HEK293 (cell line): Measurements from ENCODE around the gene DEAF1.

ENCODE experiments used
- CTCF ChIA-PET: fragments of 350-600 bp; formaldehyde crosslinking; extraction: SDS; loops from one replicate; lab custom pipeline; 2021; ENCODE audit warnings: antibody characterized with exemption; lab: Yijun Ruan, JAX
- POLR2A ChIA-PET: fragments of 300-600 bp; formaldehyde crosslinking; extraction: SDS; loops from one replicate; lab custom pipeline; 2020; ENCODE audit warnings: antibody characterized with exemption, inconsistent platforms; lab: Yijun Ruan, JAX
- H3K27ac ChIP-seq: fragments of 200-500 bp; sonication (Bioruptor generic); 2 replicates; pipeline ENCODE4 v1.5.1; 2014; ENCODE audit warnings: low read depth, low read length, control low read depth, inconsistent platforms; ENCODE audit errors: extremely low read depth
- H3K36me3 ChIP-seq, 2 experiments: fragments of 200-500 bp in 1 of 2; sonication (Bioruptor generic) in 1 of 2; 1 replicate in 1 of 2; 2 replicates in 1 of 2; pipeline ENCODE4 v1.5.1; 2014 to 2017; ENCODE audit warnings: inconsistent platforms in 2 of 2, low read length in 2 of 2; ENCODE audit not compliant: control insufficient read depth in 2 of 2, insufficient read depth in 1 of 2
- H3K4me1 ChIP-seq: fragments of 200-500 bp; sonication (Bioruptor generic); 2 replicates; pipeline ENCODE4 v1.5.1; 2014; ENCODE audit warnings: mild to moderate bottlenecking, low read length, inconsistent platforms; ENCODE audit not compliant: control insufficient read depth, insufficient read depth
- H3K4me3 ChIP-seq: 2 replicates; pipeline ENCODE4 v1.5.1; 2011; ENCODE audit warnings: low read depth, mild to moderate bottlenecking, control low read depth, low read length, moderate library complexity
- H3K9me3 ChIP-seq: fragments of 200-500 bp; sonication (Bioruptor generic); 2 replicates; pipeline ENCODE4 v1.5.1; 2014; ENCODE audit warnings: low read depth, low read length, inconsistent platforms; ENCODE audit not compliant: control insufficient read depth, insufficient read depth
- BCL11A ChIP-seq: fragments of 450-650 bp; formaldehyde crosslinking; IDR thresholded peaks from 2 replicates; pipeline ENCODE4 v1.5.1; 2016; ENCODE audit warnings: low read depth, missing biosample characterization, missing genetic modification characterization
- BCL11B ChIP-seq: fragments of 450-650 bp; formaldehyde crosslinking; IDR thresholded peaks from 2 replicates; pipeline ENCODE4 v1.5.1; 2016; ENCODE audit warnings: low read depth, missing biosample characterization, missing genetic modification characterization
- PRDM6 ChIP-seq: fragments of 450-650 bp; formaldehyde crosslinking; IDR thresholded peaks from 2 replicates; pipeline ENCODE4 v1.5.1; 2017; ENCODE audit warnings: missing biosample characterization, missing genetic modification characterization
- SP7 ChIP-seq: fragments of 450-650 bp; formaldehyde crosslinking; IDR thresholded peaks from 2 replicates; pipeline ENCODE4 v1.5.1; 2016; ENCODE audit warnings: missing biosample characterization, missing genetic modification characterization
- ZNF138 ChIP-seq: fragments of 450-650 bp; formaldehyde crosslinking; IDR thresholded peaks from 2 replicates; pipeline ENCODE4 v1.5.1; 2016; ENCODE audit warnings: missing biosample characterization, missing genetic modification characterization, borderline replicate concordance
- ZNF16 ChIP-seq: fragments of 450-650 bp; formaldehyde crosslinking; IDR thresholded peaks from 2 replicates; pipeline ENCODE4 v1.5.1; 2016; ENCODE audit warnings: low read depth, missing biosample characterization, missing genetic modification characterization
- ZNF23 ChIP-seq: fragments of 450-650 bp; formaldehyde crosslinking; IDR thresholded peaks from 2 replicates; pipeline ENCODE4 v1.5.1; 2016; ENCODE audit warnings: missing biosample characterization, missing genetic modification characterization, borderline replicate concordance
- ZNF302 ChIP-seq: fragments of 450-650 bp; formaldehyde crosslinking; IDR thresholded peaks from 2 replicates; pipeline ENCODE4 v1.5.1; 2016; ENCODE audit warnings: missing biosample characterization, missing genetic modification characterization, low read depth
- ZNF394 ChIP-seq: fragments of 450-650 bp; formaldehyde crosslinking; IDR thresholded peaks from 2 replicates; pipeline ENCODE4 v1.5.1; 2016; ENCODE audit warnings: missing biosample characterization, missing genetic modification characterization, mild to moderate bottlenecking, moderate library complexity, borderline replicate concordance
- ZNF404 ChIP-seq: fragments of 450-650 bp; formaldehyde crosslinking; IDR thresholded peaks from 2 replicates; pipeline ENCODE4 v1.5.1; 2017; ENCODE audit warnings: missing biosample characterization, missing genetic modification characterization
- ZNF426 ChIP-seq: fragments of 450-650 bp; formaldehyde crosslinking; IDR thresholded peaks from 2 replicates; pipeline ENCODE4 v1.5.1; 2017; ENCODE audit warnings: missing biosample characterization, missing genetic modification characterization, mild to moderate bottlenecking, inconsistent platforms, moderate library complexity
- ZNF433 ChIP-seq: fragments of 450-650 bp; formaldehyde crosslinking; IDR thresholded peaks from 2 replicates; pipeline ENCODE4 v1.5.1; 2016; ENCODE audit warnings: missing biosample characterization, missing genetic modification characterization, low read depth
- ZNF510 ChIP-seq: fragments of 450-650 bp; formaldehyde crosslinking; IDR thresholded peaks from 2 replicates; pipeline ENCODE4 v1.5.1; 2018; ENCODE audit warnings: mild to moderate bottlenecking, missing genetic modification characterization, missing biosample characterization; ENCODE audit not compliant: insufficient replicate concordance
- ZNF585B ChIP-seq: fragments of 450-650 bp; formaldehyde crosslinking; IDR thresholded peaks from 2 replicates; pipeline ENCODE4 v1.5.1; 2016; ENCODE audit warnings: missing biosample characterization, missing genetic modification characterization
- ZNF645 ChIP-seq: fragments of 450-650 bp; formaldehyde crosslinking; IDR thresholded peaks from 2 replicates; pipeline ENCODE4; 2016; ENCODE audit warnings: missing biosample characterization, missing genetic modification characterization

Gene DEAF1

DNA sequence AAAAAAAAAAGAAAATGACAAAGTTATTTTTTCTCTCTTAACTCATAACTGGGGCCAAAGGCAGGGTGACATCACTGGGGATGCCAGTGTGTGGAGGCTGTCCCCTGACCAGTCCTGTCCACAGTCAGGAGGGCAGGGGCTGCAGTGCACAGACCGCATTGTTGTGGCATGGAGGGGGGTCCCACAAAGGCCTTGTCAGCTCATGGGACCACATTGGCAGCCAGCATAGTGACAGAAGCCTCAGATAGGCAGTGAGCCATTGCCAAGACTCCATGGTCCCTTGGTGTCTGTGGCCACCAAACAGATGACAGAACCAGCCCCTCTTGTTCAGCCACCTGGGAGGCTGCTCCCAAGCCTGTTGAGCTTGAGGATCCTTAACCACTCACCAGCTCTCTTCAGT, 4.7 kb upstream of the DEAF1 start (continued):
- TF ChIP-seq BCL11A (tag by site-specific recombination), result no peak
- TF ChIP-seq, all 188 proteins: peak for 0

DNA sequence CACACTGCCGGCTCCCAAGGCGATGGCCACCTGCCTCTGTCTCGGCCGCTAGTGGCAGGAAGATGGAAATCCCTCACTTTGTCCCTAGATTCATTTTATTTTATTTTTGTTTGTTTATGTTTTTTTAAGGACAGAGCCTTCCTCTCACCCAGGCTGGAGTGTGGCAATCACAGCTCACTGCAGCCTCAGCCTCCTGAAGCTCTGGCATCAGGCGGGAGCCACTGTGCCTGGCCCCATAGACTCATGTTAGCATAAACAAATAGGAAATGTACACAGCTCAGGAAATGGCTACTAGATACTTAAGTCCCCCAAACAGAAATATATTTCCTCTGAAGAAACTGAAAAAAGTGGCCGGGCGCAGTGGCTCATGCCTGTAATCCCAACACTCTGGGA, 4.1 kb upstream of the DEAF1 start:
- H3K9me3 ChIP-seq, result no peaks in the 10 kb centered on the region
- TF ChIP-seq ZNF510 (tag by site-specific recombination) (no peak), SP7 (tag by site-specific recombination) (no peak)
- TF ChIP-seq, all 188 proteins: peak for 0
- H3K36me3 ChIP-seq, result peaks cover 0 to 43% of the 10 kb centered on the region in 2 experiments; a peak in 1 of 3 replicates
- H3K4me1 ChIP-seq, result no peaks in the 10 kb centered on the region
- H3K27ac ChIP-seq, result no peak overlapping the region
- ChIA-PET POLR2A (no interaction called here), CTCF (interaction anchor here (1.2 kb wide), 1 partner anchor 23 kb away, joined by 4 read pairs; no protein-coding TSS in a partner anchor)
- H3K4me3 ChIP-seq, result no peak overlapping the region

GRCh38 chr11:698493-699115, 3.6 kb upstream of the DEAF1 start:
- H3K36me3 ChIP-seq, result peaks cover 0 to 40% of the 10 kb centered on the region in 2 experiments; a peak in 1 of 3 replicates
- CTCF ChIA-PET, result interaction anchor here (1.2 kb wide), 1 partner anchor 23 kb away, joined by 4 read pairs; no protein-coding TSS in a partner anchor
- no peak overlapping the region for H3K27ac ChIP-seq
- H3K9me3 ChIP-seq, result no peaks in the 10 kb centered on the region
- no peaks in the 10 kb centered on the region for H3K4me1 ChIP-seq
- TF ChIP-seq ZNF404 (tag by site-specific recombination) (no peak), ZNF394 (no peak), ZNF433 (no peak), BCL11B (tag by site-specific recombination) (no peak), ZNF302 (tag by site-specific recombination) (no peak), ZNF585B (no peak), ZNF16 (tag by site-specific recombination) (no peak), ZNF138 (no peak), ZNF426 (tag by site-specific recombination) (no peak), ZNF645 (no peak), ZNF23 (no peak)
- TF ChIP-seq, all 188 proteins: peak for 0
- POLR2A ChIA-PET, result no interaction called here
- H3K4me3 ChIP-seq, result no peak overlapping the region

DNA sequence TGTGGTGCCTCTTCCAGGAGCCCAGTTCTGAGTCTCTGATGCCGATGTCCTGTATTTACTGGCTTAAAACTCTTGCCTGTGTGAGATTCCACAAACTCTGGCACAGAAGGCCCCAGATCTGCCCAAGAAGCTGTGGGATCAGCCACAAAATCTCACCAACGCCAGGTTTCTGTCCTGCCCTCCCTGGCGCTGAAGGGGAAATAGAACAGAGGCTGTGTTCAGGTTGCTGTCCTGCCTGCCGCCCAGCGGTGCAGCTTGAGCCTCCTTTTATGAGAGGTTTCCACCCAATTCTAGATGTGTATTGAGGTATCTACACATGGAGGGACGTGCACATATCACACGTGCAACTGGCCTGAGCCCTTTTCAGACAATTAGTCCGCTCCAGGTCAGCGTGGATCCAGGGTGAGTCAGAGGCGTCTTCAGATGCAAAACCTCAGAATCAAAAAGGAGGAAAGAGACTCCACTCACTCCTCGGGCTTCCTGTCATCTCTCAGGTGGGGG, 2.8 kb upstream of the DEAF1 start:
- no peaks in the 10 kb centered on the region for H3K4me1 ChIP-seq
- peaks cover 0 to 32% of the 10 kb centered on the region in 2 experiments; a peak in 1 of 3 replicates for H3K36me3 ChIP-seq
- CTCF ChIA-PET, result interaction anchor here (2.9 to 3.6 kb wide), 2 partner anchors 25 to 29 kb away, joined by 17 to 28 read pairs; no protein-coding TSS in a partner anchor
- no peak overlapping the region for H3K4me3 ChIP-seq
- POLR2A ChIA-PET, result interaction anchor here (0.6 to 3.9 kb wide), 4 partner anchors 7 to 45 kb away, joined by 3 to 19 read pairs (median 10); no protein-coding TSS in a partner anchor
- TF ChIP-seq PRDM6, result no peak
- no peak overlapping the region for H3K27ac ChIP-seq
- no peaks in the 10 kb centered on the region for H3K9me3 ChIP-seq
